ENCODE data around the gene TMEM14A.
"Not testable (repeated sequence)": the region's sequence is repeated elsewhere in the genome, so short reads cannot be mapped to it uniquely, and the experiment has no call there.

The TMEM14A gene

GRCh38 chr6:52667572-52667971 lies 3.3 kb upstream of the TMEM14A start:
- no peak overlapping the region for H3K27ac Mint-ChIP-seq
- no peaks in the 10 kb centered on the region for H3K36me3 Mint-ChIP-seq
- H3K27me3 Mint-ChIP-seq: no peaks in the 10 kb centered on the region
- H3K4me1 Mint-ChIP-seq: peaks cover 24% of the 10 kb centered on the region
- H3K9me3 Mint-ChIP-seq: no peaks in the 10 kb centered on the region
- no peak overlapping the region for H3K4me3 Mint-ChIP-seq

GRCh38 chr6:52671676-52672075 lies 763 bp downstream of the TMEM14A start:
- Mint-ChIP-seq H3K27ac (no peak overlapping the region), H3K36me3 (peaks cover 6% of the 10 kb centered on the region), H3K4me3 (peak overlapping the region; percentile 89), H3K4me1 (peaks cover 34% of the 10 kb centered on the region), H3K9me3 (no peaks in the 10 kb centered on the region), H3K27me3 (no peaks in the 10 kb centered on the region)

- Mint-ChIP-seq H3K36me3 (peaks cover 8% of the 10 kb centered on the region), H3K27ac (no peak overlapping the region), H3K9me3 (no peaks in the 10 kb centered on the region), H3K27me3 (no peaks in the 10 kb centered on the region), H3K4me3 (peak overlapping the region; percentile 2), H3K4me1 (peaks cover 34% of the 10 kb centered on the region)
Measured at GRCh38 chr6:52672412-52673025, 1.6 kb downstream of the TMEM14A start.

DNA sequence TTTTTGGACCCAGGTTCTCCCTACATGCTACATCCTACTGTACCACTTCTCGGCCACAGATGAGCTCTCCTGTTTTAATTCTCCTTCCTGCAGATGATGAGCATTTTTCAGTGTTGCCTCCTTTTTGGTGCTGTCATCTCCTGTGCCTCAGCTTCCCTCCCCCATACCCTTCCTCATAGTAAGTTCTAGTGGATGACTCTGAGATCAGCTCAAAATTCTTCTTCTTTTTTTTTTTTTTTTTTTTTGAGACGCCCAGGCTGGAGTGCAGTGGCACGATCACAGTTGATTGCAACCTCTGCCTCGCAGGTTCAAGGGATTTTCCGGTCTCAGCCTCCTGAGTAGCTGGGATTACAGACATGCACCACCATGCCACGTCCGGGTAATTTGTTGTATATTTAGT lies 3.8 kb downstream of the TMEM14A start:
- H3K27ac Mint-ChIP-seq: no peak overlapping the region
- no peak overlapping the region for H3K4me3 Mint-ChIP-seq
- no peaks in the 10 kb centered on the region for H3K9me3 Mint-ChIP-seq
- no peaks in the 10 kb centered on the region for H3K27me3 Mint-ChIP-seq
- H3K4me1 Mint-ChIP-seq: peaks cover 34% of the 10 kb centered on the region
- peaks cover 15% of the 10 kb centered on the region for H3K36me3 Mint-ChIP-seq

DNA sequence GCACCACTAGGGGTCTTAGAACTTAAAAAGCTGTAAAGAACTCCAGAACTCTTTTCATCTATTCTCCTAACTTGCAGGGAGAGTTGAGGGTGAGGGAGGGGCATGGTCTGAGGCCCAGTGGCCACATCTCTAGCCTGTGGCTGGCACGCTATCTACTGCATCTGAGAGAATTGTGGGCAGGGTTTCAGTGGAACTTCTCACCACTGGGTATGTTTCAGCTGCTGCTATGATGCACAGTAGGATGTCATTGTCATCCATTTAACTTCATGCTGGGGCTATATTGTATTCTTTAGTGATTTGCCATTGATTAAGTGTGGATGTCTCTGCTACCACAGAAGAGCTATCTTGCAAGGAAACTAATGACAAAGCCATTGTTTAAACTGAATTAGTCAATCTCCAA lies 4.5 kb downstream of the TMEM14A start:
- H3K27ac Mint-ChIP-seq: no peak overlapping the region
- H3K9me3 Mint-ChIP-seq: no peaks in the 10 kb centered on the region
- no peaks in the 10 kb centered on the region for H3K27me3 Mint-ChIP-seq
- peaks cover 30% of the 10 kb centered on the region for H3K4me1 Mint-ChIP-seq
- H3K36me3 Mint-ChIP-seq: peaks cover 15% of the 10 kb centered on the region
- no peak overlapping the region for H3K4me3 Mint-ChIP-seq

GRCh38 chr6:52676631-52677030 lies 5.7 kb downstream of the TMEM14A start:
- not testable (repeated sequence) for H3K27me3 Mint-ChIP-seq, H3K4me3 Mint-ChIP-seq, H3K9me3 Mint-ChIP-seq, H3K27ac Mint-ChIP-seq
- Mint-ChIP-seq H3K36me3 (peaks cover 15% of the 10 kb centered on the region), H3K4me1 (peaks cover 20% of the 10 kb centered on the region)

DNA sequence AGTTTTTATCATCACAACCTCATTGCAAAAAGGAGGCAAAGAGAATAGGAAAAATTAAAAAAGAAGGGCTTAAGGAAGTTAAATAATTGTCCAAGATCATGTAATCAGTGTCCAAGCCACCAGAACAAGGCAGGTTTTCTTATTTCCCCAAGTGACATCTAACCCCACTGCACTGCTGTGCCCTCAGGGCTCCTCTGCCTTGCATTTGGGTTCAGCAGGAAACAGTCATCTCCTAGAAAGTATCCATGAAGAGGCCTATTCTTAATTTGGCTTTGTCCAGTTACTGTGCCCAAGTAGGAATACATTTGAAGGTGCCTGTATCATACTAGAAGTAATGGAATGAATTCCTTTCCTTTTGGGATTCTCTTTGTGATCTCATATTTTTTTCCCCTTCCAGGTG lies 10.5 kb downstream of the TMEM14A start:
- Mint-ChIP-seq H3K27ac (no peak overlapping the region), H3K4me3 (no peak overlapping the region), H3K27me3 (no peaks in the 10 kb centered on the region), H3K4me1 (no peaks in the 10 kb centered on the region), H3K9me3 (no peaks in the 10 kb centered on the region), H3K36me3 (peaks cover 23% of the 10 kb centered on the region)

DNA sequence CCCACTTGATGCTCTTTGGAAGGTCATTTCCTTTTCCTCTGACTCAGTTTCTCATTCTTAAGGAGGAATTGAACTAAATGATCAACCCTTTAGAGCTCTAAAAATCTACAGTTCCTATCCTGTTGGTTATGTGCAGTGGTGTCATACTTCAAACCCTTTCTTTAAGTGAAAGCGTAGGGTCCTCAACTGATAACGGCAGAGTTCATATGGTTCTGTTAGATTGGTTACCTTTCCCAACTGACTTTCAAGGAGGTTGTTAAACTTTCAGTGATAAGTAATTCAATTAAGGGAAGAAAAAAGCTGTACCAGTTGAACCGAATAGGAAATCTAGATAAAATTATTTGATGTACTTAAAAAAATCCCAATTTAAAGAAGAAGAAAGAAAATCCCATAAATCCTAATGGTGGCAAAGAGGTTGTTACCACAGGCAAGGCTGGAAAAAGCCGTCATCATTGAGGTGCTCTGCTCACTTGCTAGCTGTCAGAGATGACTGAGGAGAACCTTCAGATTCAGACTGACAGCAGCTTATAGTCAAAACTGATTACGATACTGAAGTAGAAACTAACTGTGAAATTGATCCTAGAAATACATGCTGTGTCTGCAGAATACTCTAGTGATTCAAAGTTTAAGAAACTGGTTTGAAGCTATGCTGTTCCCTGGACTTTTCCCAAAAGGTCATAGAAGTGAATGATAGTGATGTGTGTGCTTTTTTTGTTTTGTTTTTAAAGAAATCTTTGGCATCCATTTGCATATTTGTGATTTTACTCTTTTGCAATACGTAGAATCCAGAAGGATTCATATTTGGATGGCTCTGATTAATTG lies 16.2 kb downstream of the TMEM14A start:
- H3K4me1 Mint-ChIP-seq: no peaks in the 10 kb centered on the region
- peaks cover 14% of the 10 kb centered on the region for H3K36me3 Mint-ChIP-seq
- H3K27ac Mint-ChIP-seq: no peak overlapping the region
- no peaks in the 10 kb centered on the region for H3K9me3 Mint-ChIP-seq
- H3K4me3 Mint-ChIP-seq: no peak overlapping the region
- H3K27me3 Mint-ChIP-seq: no peaks in the 10 kb centered on the region

GRCh38 chr6:52689857-52690256 lies 18.9 kb downstream of the TMEM14A start:
- Mint-ChIP-seq H3K36me3 (peaks cover 3% of the 10 kb centered on the region), H3K9me3 (no peaks in the 10 kb centered on the region)

GRCh38 chr6:52691718-52692117 lies 20.8 kb downstream of the TMEM14A start:
- no peaks in the 10 kb centered on the region for H3K9me3 Mint-ChIP-seq
- H3K27ac Mint-ChIP-seq: no peak overlapping the region
- H3K4me1 Mint-ChIP-seq: no peaks in the 10 kb centered on the region
- no peaks in the 10 kb centered on the region for H3K36me3 Mint-ChIP-seq
- H3K27me3 Mint-ChIP-seq: no peaks in the 10 kb centered on the region
- no peak overlapping the region for H3K4me3 Mint-ChIP-seq

More at GRCh38 chr6:52689857-52690256, 18.9 kb downstream of the TMEM14A start:
- no peak overlapping the region for H3K27ac Mint-ChIP-seq
- H3K4me1 Mint-ChIP-seq: no peaks in the 10 kb centered on the region
- H3K27me3 Mint-ChIP-seq: no peaks in the 10 kb centered on the region
- no peak overlapping the region for H3K4me3 Mint-ChIP-seq

DNA sequence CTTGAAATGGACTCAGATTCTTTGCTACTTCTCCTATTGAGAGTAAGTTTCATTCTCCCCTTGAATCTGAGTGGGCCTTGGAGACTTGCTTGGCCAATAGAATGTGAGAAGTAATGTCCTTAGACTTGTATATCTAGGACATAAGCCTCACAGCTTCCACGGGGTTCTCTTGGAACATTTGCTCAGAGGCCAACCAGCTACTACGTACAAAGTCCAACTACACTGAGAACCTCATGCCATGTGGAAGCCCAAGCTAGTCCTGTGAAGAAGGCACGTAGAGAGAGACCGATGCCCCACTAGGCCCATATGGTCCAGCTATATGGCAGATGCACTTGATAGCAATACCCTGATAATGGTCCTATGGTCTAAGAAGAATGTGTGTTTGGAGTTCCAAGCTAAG lies 22.9 kb downstream of the TMEM14A start:
- H3K4me3 Mint-ChIP-seq: no peak overlapping the region
- H3K9me3 Mint-ChIP-seq: no peaks in the 10 kb centered on the region
- H3K27me3 Mint-ChIP-seq: peaks cover 2% of the 10 kb centered on the region
- H3K4me1 Mint-ChIP-seq: no peaks in the 10 kb centered on the region
- H3K27ac Mint-ChIP-seq: no peak overlapping the region
- no peaks in the 10 kb centered on the region for H3K36me3 Mint-ChIP-seq

DNA sequence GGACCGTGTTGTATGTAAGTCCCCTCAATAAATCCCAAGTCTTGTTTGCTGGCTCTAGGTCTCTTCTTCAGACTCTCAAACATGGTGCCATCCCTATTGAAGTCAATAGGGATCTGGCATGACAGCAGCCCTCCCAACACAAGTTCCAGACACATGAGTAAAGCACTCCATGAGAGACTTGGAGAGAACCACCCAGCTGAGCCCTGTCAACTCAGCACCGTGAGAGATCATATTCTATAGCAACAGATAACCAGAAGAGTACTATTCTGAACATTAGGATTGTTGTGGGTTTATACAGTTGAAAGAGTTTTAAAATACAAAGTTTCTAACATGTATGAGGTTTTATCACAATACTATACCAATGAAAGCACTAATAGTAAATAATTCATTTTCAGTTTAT lies 23.5 kb downstream of the TMEM14A start:
- H3K4me1 Mint-ChIP-seq: no peaks in the 10 kb centered on the region
- H3K27ac Mint-ChIP-seq: no peak overlapping the region
- no peak overlapping the region for H3K4me3 Mint-ChIP-seq
- peaks cover 2% of the 10 kb centered on the region for H3K27me3 Mint-ChIP-seq
- no peaks in the 10 kb centered on the region for H3K9me3 Mint-ChIP-seq
- no peaks in the 10 kb centered on the region for H3K36me3 Mint-ChIP-seq

GRCh38 chr6:52696418-52696817 lies 25.5 kb downstream of the TMEM14A start:
- Mint-ChIP-seq H3K4me3 (no peak overlapping the region), H3K27me3 (peaks cover 6% of the 10 kb centered on the region), H3K36me3 (no peaks in the 10 kb centered on the region), H3K27ac (no peak overlapping the region), H3K9me3 (no peaks in the 10 kb centered on the region), H3K4me1 (no peaks in the 10 kb centered on the region)

DNA sequence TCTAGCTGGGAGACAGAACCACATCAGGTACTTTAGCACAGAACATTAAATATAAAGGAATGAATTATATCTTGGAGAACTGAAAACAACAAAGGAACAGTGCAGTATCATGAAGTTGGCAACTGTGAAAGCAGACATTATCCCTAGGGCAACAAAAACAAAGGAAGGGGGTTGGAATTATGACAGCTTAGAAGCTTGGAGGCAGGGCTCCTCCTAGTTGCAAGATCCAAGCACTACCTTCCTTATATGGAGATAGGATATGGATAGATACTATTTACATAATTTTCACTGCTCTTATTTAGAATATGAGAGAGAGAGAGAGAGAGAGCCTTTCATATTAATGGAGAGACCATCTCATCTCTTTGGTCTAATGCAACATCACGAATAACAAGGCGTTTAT lies 27.0 kb downstream of the TMEM14A start:
- Mint-ChIP-seq H3K9me3 (no peaks in the 10 kb centered on the region), H3K27me3 (peaks cover 10% of the 10 kb centered on the region), H3K4me1 (no peaks in the 10 kb centered on the region), H3K27ac (no peak overlapping the region), H3K4me3 (no peak overlapping the region), H3K36me3 (no peaks in the 10 kb centered on the region)

- Mint-ChIP-seq H3K27me3 (peaks cover 12% of the 10 kb centered on the region), H3K27ac (no peak overlapping the region), H3K9me3 (peaks cover 4% of the 10 kb centered on the region), H3K4me3 (no peak overlapping the region), H3K4me1 (no peaks in the 10 kb centered on the region), H3K36me3 (peaks cover 1% of the 10 kb centered on the region)
Measured at GRCh38 chr6:52704060-52704459, 33.1 kb downstream of the TMEM14A start.

GRCh38 chr6:52704781-52705502 lies 34.0 kb downstream of the TMEM14A start:
- not testable (repeated sequence) for H3K27ac Mint-ChIP-seq, H3K4me3 Mint-ChIP-seq, H3K9me3 Mint-ChIP-seq, H3K27me3 Mint-ChIP-seq, H3K4me1 Mint-ChIP-seq, H3K36me3 Mint-ChIP-seq

Data from activated naive CD4-positive, alpha-beta T cell treated with anti-CD3 and anti-CD28 coated beads, Interleukin-2, amount 50 U/mL, for 24 hours (primary cell).